ENCODE results near the gene OLFML1. TPM values are rescaled to one million over a fixed set of nuclear protein-coding genes. Genes with fewer than 3 reads are reported as not detected.

Gene OLFML1
- total RNA-seq, 1 donor from 2014 or later: 33.7 TPM

DNA sequence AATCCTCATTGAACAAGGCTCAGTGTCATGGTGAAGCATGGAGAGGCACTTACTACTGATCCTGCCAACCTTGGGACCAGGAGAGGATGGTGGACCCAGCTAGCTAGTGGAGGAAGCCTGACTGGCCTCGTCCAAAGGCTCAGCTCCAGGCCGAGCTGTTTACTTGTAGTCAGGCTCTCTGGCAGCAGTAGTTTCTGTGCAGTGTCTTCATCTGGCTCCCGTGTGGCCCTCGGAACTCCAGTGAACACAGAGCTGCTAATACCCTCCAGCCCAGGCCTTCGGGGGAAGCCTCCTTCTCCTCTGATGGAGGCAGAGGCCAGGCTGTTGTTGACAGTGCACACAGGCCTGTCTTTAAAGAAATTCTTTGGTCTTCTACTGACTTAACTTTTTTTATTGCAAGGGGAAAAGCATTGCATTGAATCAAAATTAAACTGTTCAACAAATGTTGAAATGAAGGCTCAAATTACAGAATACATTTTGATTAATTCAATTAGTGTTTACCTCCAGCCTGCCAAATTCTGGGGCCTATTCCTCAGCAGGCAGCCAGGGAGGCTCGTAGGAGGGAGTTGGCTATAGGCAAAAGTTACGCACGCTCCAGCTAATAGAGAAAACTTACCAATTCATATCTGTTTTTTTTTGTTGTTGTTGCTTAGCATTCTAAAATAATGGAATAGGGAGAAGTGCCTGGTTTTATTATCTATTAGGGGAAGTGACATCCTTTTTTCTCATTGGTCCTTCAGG is 47.3 kb downstream of the OLFML1 start:
- DNase-seq: peak; percentile 66

DNA sequence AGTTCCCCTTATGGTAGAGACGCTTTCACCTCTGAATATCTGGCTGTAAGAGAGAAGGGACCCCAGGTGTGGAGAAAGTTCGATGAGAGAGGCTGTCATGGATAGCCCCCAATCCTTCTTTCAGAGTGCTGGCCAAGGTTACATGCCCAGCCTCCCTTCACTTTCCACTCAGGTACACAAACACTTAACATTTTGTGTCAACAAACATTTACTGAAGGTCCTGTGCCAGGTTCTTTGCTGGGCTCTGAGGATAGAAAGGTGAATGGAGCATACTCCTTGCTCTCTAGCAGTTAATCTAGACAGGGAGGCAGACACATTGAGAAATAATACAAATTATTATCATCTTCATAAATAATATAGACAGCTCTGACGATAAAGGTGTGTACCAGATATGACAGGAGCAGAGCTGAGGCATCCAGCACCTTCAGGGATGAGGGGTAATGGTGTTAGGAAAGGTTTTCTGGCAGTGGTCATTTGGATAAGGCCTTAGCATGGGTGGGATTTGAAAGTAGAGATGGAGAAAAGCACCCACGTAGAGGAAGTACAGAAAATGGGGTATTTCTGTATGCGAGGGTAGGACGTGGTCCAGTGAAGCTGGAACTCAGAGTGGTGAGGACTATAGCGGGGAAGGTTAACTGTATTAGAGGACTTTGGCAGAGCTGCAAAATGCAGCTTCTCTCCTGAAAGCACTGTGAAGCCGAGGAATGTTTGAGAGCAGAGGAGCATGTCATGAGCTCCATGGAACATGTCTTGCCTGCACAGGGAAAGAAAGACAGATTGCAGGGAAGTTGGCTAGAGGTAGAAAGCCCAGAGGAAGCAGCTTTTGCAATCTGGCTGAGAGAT is 48.1 kb downstream of the OLFML1 start:
- DNase-seq: no peak

DNA sequence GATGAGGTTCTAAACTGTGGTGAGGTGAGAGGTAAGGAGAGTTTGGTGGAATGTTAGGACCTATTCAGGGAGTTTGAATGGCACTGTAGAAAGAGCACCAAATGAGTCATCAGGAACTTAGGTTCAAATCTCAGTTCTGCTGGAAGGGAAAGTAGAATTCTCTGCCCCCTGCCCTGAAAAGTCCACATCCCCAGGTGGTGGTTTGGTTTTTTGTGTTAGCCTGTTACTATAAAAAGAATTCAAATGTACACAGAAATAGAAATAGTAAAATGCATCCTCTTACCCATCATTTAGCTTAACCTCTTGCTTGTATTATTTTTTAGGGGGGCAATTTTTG is 48.7 kb downstream of the OLFML1 start:
- DNase-seq: no peak

DNA sequence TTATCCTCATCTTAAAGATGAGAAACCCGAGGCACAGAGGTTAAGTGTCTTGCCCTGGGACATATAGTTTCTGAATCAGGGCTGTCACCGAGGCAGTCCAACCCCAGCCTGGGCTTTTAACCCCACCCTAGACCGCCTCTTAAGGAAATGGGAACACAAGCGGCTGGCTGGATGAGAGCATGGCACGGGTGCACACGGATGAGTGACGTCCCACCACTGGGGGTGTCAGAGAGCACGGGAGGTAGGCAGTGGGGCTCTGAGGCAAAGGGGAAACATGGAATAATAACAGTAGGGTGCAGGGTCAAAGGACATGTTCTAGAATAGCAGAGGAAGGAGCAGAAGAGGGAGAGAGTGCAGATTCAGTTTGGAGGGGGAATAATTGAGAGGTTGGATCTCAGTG is 50.8 kb downstream of the OLFML1 start:
- DNase-seq: no peak

DNA sequence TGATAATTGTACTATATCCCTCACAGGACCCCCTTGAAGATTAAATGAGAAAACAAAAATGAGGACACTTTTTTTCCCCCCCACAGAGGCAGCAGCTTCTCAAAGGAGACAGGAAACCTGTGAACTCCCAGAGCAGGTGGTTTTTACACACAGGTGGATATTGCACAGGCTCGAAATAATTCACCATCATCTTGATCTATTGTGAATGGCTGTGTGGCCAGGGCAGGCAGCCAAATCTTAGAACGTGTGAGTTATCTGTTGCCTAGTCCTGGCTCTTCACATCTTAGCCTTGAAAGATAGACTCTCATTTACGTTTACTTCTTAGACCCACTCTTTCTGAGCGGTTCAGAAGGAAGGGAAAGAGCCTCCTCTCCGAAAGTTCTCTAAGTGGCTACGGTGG is 52.0 kb downstream of the OLFML1 start:
- DNase-seq: no peak

DNA sequence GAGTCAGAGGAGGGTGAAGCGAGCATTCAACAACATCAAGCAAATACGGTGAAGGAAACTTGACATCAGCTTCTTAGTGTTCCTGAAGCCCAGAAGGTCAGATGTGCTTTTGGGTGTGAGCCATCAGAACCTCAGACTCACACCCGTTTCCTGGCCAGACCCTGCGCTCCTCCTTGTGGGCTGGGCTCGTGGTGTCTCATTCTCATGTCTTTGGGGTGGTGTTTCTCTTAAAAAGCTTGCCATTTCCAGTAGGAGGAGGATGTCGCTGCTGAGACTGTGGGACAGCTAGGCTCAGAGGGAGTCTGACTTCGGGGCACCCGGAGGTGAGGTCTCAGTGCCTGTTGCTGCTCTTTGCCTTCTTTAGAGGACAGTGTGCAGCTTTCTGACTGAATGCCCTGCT is 52.7 kb downstream of the OLFML1 start:
- DNase-seq: no peak

DNA sequence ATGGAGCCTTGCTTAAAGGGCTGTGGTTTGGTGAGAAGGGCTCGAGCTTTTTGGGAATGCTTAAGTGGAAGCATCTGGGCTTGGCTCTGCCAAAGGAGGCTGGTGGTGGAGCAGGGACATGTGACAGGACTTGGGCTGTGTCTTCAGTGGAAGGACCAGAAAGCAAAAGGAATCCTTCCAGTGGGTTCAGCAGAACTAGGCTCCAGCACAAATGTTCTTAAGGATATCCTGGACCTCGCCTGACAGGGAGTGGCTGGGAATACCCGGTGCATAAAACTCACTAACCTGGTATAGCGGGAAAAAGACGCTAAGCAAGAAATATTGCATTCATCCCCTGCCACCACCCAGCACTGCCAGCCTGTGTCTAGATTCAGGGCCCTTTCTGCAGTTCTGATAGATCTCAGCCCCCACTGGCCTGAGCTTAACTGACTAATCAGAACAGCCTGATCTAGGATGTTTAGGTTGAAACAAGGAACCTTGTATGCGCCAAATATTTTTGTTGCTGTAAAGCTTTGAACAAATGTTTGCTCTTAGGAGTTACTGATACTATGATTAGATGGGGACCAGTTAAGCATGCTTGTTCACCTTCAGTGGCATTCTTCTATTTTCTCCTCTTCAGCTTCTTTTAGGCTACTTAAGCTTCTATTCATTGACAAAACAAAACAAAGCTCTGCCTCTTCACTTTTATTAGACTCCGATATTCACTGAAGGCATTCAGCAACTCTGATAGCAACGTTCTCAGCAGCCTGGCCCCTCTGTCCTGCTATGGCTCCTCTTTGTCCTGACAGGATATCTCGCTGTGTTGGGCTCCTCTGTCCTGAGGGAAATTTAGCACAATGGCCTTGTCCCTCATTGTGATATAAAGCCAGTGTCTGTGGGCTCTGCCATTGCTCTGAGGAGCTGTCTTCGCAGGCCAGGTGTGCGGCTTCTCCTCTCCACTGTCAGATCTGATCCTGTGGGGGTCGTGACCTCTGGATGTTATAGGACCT is 53.5 kb downstream of the OLFML1 start:
- DNase-seq: peak; percentile 42

DNA sequence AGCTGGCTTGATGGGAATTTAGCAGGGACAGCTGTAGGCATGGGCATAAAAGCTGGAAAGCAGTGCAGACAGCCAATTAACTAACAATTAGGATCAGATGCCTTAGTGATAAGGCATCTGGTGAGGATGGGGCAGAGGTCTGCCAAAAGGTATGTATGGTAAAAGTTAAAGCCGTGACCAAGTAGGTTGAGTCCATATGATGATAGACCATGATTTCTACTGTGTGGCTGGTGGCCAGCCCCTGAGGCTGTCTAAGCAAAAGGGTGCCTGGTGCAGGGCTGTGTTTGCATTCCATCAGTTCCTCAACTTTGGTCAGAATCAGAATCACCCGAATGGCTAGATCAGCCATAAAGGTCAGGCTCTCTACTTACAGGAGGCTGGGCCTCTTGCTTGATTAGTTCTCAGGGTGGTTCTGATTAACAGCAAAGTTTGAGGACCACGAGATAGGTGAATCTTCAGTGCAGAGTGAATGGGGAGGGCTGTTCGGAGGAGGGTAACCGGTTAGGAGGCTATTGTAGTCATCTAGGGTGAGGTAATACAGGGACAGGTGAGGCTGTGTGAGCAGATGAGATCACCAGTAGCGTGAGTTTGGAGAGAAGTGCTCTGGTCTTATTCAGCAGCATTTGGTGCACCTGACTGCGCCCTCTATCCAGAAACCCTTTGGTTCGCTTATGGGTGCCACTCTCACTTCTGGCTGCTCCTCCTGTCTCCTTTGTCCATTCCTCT is 55.7 kb downstream of the OLFML1 start:
- DNase-seq: no peak

DNA sequence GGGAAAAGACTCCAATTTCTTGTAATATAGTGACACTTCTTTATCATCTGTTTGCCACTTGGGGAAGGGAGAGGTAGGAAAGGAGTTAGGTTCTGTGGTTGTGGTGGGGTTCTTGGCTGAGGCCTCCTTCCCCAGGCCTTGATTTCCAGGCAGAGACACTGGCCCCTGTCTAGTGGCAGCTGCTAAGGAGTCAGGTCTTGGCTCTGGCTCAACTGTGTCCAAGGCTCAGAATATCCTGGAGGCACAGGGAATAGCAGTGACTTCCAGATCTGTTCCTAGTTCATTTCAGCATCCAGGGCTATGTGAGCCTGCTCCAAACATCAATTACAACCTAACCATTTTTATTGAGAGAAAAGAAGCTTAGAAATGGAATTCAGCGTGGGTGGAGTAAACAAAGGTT is 58.0 kb downstream of the OLFML1 start:
- DNase-seq: peak; percentile 68

DNA sequence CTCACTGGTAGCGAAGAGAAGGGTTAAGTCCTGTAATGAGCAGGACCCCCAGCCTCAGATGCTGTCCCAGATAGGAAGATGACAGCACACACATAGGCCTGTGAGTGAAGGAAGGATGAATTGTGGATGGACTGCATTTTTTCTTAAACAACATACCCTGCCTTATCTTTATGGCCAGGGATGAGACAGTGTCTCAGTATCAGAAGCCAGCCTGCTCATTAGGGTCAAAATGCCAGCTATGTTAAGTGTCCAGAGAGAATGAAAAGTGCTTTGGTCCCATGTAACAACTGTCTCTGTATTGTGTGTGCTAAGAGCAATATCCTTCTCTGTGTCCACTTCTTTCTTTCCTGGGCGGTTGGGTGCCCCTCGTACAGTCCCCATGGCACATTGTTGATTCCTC is 58.7 kb downstream of the OLFML1 start:
- no peak for DNase-seq

DNA sequence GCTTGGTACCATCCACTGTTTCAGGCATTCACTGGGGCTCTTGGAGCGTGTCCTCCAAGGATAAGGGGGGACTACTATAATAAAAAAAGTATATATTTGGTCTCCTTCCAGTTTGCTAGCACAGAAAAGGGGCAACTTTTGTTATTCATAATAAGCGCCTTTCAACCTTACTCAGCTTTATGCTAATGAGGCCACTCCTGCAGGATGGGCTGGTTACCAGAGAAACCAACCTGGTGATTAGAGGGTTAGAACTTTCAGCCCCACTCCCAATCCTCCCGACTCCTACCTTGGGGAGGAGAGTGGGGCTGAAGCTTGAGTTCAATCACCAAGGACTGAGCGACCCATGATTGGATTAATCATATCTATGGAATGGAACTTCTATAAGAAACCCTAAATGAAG is 60.3 kb downstream of the OLFML1 start:
- no peak for DNase-seq

DNA sequence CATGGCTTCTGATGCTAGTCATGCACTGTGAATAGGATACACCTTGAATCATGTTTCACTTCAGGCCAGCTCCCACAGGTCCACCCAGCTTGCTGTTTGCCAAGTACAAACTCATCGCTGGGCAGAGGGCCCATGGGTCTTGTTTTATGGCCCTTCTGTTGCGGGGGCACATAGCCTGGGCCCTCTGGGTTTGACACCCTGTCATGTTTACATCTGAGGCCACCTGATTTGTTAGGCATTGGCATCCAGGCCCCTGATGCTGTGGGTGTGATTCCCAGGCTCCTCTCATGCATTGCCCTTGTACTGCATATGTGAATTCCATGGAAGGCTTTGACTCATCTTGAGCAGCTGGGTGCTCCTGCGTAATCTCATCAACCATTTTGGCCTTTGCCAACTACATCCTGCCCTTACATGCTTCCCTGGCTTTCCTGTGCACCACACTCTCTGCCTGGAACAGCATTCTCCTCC is 61.1 kb downstream of the OLFML1 start:
- DNase-seq: no peak

DNA sequence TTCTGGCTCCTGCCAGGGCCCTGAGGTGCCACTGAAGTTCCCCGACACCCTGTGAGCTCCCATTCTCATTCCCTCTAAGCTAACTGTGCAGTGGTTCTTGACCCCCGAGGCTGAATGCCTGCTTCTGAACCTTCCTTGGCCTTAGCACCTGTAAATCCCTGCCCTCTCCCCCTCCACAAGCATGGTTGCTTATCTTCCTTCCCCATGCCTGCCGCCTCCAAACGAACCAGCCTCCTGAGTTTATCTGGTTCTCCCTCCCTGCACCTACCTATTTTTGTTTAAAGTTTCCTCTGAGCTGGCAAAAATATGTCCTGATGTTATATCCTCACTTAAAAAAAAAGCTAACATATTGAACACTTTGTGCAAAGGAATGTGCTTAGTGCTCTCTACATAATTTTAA is 62.4 kb downstream of the OLFML1 start:
- no peak for DNase-seq

DNA sequence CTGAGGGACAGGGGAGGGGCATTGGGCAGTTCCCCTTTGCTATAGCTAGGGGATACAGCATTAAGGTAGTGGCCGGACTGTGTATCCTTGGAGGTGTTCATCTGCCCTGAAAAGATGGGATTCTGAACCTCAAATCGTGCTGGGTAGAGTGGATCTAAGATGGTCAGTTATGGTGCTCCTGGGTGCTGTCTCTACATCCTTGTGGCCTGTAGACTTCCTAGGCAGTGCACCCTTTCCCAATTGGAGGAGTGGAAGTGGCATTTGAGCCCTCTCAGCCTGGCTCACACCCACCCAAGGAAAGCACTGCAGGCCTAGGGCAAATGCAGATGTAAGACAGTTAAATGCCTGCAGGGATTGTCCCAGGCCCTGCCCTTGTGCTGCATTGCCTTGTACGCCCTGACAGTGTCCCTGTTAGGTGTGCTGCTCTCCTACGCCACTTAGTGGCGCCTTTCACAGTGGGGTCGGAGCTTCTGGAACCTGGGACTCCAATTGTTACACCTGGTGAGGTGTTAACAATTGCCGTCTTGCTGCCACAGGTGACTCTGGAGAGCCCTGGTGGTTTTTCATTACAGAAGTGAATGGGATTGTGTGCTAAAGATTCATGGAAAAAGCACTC is 63.5 kb downstream of the OLFML1 start:
- DNase-seq: no peak

DNA sequence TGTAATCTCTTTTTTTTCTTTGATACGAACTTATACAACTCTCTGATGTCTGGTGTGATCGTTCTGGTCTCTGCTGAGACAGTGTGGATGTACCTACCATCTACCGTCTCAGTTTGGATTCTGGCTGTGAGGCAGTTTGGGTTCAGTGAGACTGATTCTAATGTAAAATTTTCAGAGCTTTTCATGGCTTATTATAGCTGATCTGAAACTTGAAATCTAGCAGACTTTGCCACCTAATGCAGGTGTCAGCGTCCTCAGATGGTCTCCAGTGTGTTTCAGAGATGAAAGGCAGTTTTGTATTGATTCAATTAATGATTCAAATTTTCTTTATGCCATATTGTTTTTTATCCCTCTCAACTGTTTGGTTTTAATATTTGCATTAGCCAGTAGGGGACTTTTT is 64.4 kb downstream of the OLFML1 start:
- no peak for DNase-seq

DNA sequence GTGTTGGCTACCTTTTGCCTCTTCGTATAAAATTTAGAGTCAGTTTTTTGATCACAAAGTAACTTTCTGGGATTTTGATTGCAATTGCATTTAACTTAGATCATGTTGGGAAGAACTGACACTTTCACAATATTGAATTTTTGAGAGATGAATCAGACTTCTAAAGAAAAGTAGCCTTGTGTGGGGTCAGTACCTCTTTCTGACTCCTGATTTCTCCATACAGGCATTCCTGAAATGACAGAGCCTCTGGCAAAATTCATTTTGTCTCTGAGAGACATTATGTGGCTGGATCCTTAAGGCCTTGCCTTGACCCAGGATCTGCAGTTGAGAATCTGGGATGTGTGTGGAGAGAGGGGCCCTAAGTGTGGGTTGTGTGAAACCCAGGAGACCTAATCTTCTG is 66.3 kb downstream of the OLFML1 start:
- no peak for DNase-seq

DNA sequence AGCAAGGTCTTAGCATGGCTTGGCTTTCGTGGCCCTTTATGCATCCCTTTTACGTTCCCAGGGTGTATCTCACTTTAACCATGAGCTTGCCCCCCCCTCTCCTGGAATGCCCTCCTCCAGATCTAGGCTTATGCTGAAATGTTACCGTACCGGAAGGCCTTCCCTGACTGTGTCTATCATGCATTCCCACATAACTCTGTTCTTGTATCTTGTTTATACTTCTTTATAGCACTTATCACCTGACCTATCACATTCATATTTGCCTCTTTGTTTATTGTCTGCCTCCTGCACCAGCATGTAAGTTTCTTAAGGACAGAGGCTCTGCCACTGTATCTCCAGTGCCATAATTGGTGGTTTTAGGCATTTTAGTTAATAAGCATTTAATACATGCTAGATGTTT is 67.4 kb downstream of the OLFML1 start:
- no peak for DNase-seq

DNA sequence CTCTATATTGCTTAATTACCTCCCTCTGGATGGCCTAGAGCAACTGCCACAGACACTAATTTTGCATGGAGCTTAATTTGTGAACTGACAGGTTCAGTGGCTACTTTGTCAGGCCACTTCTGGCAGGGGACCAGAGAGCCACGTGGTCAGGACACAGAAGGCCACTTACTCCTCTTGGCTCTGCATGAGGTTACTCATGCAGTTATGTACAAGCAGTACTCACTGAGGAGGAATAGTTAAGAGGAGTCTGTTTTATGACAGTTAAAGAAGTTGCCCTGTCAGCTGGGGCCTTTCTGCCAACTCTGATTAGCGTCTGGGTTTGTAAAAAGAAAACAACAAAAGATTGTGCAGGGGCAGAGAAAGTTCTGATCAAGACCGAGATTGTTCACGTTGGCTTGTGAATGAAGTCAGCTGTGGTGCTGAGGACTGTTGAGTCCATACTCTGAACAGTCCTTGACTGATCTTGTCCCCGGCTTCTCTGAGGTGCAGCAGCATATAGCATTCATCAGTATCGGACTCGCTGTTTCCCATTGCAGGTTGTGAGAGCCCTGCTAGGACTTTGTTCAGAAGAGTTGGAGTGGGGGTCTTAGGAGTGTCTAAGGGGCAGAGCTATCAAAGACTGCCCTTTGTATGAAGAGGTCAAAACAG is 69.9 kb downstream of the OLFML1 start:
- DNase-seq: no peak

DNA sequence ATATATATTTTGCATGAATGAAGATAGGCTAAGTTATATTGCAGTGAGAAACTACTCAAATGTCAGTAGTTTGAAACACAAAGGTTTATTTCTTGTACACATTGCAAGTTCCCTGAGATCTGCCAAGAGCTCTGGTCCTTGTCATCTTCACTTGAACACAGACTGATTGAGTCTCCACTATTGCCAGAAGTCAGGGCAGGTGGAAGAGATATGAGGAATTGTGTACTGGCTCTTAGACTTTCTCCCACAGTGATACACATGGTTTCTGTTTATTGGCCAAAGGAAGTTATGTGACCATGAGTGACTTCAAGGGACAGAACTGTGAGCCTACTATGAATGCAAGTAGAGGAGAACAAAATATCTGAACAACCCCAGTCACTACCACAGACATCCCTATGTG is 72.7 kb downstream of the OLFML1 start:
- no peak for DNase-seq

DNA sequence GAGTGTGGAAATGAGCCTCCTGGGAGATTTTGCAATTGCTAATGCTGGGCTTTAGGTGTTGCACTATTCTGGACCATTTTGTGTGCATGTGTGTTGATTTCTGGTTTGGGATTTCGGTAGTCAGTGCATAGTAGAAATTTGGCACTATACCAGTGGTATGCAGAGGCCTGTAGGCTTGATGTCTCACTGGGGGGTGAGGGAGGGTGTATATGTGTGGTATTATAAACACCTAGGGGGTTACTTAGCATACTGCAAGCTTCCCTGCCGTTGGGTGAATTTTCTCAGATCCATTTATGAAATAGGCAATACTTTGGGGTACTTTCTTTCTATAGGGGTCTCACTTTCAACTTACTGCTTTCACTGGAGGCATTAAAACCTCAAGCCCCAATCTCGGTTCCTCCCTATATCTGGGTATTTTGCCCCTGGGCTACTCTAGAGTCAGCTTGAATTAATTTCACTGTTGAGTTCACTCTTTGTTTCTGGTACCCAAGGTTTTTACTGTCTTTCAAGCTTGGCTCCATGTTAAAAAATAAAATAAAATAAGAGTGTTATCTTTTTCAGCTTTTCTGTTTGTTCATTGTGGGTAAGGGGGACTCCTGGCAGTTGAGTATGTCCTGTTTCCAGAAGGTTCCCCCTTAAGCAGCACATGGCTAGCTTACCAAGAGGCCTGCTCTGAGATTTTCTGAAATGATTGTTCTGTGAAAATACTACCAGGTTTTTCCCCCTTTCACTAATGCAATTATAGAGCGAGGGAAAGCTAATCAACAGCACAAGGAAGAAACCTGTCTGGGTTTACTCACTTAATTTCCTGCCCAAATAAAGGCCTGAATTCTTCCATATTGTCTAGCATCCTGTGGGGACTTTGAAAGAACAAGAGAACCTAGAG is 74.3 kb downstream of the OLFML1 start:
- no peak for DNase-seq

Measured in tongue (tissue), 2 donors.